Dermis microvascular lymphatic vessel endothelial cell (primary cell): Measurements from ENCODE around the gene GNG13. TPM values are rescaled to one million over a fixed set of nuclear protein-coding genes. Genes with fewer than 3 reads are reported as not detected.

Experiments
- DNase-seq, 2 donors: peaks; one replicate each; pipeline versions ENCODE4 v3.0.0 to v3.0.0-alpha.2; 2010; ENCODE audit warnings: low read depth in 2 of 2
- total RNA-seq: library from RNA; depleted of rRNA; stranded (reverse); fragments of >200 nt; gene quantifications from 2 replicates; pipeline ENCODE4 v1.2.1, GENCODE V29; 2014

GNG13 gene
- total RNA-seq, 1 donor from 2014 or later: not detected

DNA sequence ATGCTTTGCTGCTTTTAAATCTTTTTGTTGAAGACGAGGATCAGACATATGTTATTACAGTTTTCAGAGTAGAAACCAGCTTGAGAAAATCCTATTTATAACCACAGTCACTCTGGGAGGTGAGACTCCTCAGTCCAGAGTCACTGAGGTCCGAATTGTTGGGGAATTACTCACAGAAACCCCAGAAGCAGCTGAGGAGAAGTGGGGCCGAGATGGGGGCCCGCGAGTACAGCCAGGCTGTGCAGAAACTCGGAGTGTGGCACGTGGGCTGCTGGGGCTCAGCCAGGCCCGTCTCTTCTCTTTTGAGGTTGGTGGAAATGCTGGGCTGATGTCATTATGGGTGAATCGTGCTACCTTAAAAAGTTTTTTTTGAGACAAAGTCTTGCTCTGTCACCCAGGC lies 14.4 kb upstream of the GNG13 start:
- no peak for DNase-seq

DNA sequence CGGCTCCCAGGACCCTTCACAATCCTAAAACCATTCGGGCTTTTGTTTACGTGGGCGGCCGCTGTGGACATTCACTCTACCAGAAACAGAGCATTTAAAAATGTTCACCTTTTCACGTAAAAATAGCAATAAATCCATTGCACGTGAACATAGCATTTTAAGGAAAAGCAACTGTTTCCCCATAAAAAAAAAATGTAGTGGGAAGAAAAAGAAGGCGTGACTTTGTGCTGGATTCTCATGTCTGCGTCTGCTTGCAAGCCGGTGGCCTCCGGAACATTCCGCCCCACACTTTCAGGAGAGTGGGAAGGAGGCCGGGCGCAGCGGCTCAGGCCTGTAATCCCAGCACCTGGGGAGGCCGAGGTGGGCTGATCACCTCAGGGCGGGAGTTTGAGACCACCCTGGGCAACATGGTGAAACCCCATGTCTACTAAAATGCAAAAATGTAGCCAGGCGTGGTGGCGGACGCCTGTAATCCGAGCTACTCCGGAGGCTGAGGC lies 13.4 kb upstream of the GNG13 start:
- DNase-seq: no peak

DNA sequence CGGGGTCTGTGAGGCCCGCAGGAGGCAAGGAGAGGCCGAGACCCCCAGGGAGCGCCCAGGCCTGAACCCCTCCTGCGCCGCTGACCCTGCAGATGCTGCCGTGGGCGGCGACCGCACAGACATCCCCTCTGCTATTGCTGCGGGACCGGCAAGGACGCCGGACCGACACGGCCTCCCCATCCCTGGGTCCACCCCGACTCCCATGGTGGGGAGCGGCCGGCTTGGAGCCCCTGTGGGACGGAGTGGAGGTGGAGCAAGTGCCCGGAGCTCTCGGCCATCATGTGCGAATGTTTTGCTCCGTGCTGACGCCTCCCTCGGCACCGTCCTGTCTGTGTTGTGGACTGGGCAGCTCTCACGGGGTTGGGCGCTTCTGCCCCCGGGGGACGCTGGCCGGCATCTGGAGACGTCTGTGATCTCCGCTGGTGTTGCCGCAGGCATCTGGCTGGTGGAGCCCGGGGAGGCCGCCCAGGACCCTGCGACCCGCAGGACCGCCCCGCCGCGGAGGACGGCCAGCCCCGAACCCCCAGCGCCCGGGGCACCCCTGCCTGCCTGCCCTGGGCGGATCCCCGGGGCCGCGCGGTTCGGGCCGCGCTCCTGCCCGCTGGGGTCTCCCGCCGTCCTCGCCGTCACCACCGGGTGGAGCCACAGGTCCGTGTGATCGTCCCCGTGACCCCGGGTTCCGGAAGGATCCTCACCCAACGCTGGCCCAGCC lies 12.8 kb upstream of the GNG13 start:
- DNase-seq: peak in 1 of 2 donors; percentile 9

DNA sequence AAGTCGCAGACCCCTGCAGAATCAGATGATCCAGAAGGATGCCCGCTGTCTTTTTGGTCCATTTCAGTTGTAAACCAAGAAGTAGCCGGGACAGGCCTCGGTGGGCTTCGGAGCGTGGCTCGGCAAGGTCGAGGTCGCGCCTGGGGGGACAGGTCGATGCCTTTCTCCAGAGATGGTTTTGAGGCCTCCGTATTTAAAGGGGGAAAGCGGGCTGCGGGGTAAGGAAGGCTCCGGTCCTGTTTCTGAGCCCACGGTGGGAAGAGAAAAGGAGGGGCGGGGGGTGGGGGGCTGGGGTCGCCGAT lies 7.5 kb upstream of the GNG13 start:
- DNase-seq: no peak

DNA sequence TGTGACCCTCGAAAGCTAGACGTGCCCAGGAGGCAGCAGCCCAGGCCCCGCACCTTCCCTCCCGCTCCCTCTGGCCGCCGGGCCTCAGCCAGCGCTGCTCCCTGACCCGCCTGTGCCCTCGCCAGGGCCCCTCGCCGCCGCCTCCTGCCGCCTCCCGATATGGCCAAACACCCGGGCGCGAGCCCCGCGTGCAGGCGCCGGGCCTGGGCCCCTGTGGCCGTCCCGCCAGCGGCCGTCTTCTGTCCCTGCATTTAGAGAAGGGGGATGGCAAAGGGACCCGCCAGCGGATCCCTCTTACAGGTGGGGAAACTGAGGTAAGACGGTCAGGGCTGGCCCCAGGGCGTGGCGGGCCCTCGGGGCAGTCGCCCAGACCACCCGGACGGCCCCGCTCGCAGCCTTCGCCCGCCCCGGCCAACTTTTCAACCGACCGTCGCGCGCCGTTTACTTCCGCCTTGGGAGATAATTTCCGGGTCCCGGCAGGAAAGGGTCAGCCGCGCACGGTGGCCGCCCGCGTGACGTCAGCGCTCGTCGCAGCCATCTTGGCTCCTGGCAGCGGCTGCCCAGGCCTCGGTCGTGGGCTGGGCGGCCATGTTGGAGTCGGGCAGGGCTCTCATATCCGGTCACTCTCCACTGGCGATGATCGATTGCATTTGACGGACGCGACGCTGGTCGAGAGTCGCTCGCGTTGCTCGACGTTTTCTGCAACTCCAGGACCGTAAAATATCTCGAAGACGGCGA lies 7.0 kb upstream of the GNG13 start:
- peak; percentile 81 to 94 for DNase-seq

DNA sequence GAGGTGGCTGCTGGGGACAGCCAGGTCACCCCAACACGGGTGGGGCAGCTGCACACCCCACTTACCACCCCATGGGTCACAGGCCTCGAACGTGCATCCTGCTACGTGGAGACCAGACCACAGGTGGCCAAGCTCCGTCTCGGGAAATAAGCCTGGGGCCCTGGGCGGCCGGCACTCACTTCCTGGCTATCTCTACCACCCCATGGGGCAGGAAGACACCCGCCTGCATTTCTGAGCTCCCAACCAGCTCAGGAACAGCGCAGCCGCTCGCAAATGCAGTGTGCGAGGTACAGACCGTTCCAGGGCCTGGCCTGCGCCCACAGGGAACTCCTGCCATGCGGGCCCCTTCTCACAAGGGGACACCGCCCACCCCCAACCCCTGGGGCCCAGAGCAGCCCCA lies 4.9 kb upstream of the GNG13 start:
- DNase-seq: no peak

DNA sequence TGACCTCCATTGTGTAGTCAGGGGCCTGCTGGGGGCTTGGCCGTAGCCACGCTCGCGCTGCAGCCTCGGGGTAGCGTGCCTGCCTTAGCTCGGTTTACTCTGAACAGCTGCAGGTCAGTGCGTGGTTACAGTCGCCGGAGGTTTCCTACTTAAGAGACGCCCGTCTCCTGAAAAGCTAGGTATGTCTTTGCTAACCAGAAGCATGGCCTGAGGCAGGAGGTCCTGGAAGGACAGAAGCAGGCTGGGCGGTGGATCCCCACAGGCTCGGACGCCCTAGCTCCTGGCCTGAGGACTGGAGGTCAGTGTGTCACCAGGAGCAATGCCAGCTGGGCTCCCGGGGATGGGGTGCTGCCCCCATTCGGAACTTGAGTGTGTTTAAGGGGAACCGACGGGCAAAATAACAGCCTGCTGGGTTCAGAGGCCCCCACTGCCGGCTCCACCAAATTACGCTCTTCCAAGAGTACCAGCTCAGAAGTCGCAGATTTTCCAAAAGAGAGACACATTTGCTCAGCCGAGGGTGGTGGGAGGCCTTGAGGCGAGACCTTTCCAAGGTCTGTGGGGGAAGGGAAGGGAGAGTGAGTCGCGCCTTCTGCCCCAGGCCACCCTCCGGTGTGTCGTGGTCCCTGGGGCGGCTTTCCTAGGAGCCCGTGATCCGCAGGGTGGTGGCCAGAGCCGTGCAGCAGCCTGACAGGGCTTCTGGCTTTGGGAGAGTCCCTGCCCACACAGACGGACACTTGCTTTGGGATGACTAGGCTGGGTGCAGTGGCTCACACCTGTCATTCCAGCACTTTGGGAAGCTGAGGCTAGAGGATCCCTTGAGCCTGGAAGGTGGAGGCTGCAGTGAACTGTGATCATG lies 3.9 kb upstream of the GNG13 start:
- no peak for DNase-seq

DNA sequence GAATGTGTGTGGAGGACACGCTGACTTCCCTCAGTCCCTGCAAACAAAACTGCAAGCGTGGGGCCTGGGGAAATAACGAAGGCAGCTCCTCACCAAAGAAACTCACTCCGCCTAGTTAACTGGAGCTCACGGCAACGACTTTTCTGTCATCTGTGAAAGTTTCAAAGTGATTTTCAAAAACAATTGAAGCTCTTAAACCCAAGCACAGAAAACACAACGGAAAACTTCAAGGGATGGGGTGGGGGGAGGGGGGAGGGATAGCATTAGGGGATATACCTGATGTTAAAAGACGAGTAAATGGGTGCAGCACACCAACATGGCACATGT lies 3.2 kb upstream of the GNG13 start:
- no peak for DNase-seq

DNA sequence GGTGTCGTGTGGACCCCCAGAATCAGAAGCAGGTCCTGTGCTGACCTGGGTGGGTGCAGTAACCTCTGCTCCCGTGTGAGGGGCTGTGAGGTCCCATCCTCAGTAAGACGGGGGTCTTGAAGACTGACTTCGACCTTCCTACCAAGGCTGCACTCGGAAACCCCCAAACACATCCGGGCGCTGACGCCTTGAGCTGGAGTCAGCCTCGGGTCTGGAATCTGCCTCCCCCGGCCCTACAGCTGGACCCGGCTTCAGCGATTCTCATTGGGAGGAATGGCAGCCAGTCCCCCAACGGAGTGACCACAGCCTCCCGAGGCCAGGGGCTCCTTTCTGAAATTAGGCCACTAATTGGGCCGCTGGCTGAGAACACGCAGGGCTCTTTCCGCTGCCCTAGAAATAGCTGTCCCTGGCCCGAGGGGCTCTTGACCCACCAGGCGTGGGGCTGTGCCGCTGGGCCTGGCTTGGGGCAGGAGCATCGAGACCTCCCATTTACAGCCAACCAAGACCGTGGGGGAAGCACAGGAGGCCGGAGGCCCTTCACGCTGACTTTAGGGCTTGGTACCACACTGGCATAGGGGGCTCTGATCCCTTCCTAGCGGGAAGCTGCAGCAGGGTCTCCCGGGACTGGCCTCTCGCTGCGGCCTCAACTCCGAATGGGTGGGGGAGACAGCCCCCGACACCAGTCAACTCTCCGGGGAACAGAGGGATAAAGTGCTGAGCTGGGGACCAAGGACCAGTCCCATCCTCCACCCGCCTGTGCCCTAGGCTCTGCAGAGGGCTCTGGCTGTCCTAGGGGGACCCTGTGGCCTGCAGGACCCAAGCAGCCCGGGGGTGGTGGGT lies 2.6 kb upstream of the GNG13 start:
- DNase-seq: no peak

DNA sequence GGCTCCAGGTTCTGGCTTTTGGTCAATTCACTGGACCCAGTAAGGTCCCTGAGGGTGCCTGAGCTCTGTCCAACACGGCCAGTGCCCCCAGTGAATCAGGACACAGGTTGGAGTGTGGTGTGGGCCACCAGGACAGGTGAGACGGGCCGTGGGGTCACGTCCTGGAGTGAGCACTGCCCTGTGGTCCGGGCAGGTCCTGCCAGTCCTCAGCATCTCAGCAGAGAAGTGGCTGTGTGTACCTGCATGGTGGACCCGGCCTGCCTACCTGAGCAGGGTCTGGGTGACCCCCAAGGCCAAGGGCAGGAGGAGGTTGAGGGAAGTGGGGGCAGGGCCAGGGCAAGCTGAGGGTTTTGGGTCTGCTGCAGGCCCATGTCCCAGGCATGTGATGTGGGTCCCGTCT lies 1.9 kb upstream of the GNG13 start:
- no peak for DNase-seq

DNA sequence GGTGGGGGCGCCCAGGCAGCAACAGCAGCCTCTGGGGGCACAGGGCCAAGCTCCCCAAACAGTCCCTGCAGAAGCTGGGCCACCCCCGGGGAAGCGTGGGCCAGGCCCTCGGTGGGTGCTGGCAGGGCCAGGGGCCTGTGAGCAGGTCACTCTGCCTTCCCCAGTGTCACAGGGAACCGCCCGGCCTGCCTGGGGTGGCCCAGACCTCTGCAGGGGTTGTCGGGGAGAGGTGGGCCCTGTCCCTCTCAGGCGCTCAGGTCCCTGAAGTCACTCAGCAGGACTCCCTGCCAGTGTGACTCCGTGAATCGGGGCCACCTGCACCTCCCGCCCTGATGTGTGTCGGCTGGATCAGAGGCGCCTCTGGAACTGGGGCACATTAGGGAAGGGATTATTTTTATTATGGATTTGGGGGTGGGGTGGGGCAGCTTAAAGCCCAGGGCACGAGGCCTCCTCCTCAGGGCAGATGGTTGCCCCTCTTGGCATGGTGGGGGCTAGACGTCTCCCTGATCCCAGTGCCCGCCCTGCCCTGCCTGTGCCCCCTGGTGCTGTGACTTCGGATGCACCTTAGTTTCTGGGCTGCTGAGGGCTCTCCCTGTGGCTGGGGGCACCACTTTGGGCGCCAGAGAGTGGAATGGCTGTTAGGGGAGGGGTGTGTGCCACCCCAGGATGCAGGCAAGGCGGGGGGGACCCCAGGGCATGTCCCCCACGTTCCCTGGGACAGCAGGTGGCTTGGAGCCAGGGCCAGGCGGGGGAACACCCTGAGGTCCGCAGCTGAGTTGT lies 1.2 kb upstream of the GNG13 start:
- no peak for DNase-seq

DNA sequence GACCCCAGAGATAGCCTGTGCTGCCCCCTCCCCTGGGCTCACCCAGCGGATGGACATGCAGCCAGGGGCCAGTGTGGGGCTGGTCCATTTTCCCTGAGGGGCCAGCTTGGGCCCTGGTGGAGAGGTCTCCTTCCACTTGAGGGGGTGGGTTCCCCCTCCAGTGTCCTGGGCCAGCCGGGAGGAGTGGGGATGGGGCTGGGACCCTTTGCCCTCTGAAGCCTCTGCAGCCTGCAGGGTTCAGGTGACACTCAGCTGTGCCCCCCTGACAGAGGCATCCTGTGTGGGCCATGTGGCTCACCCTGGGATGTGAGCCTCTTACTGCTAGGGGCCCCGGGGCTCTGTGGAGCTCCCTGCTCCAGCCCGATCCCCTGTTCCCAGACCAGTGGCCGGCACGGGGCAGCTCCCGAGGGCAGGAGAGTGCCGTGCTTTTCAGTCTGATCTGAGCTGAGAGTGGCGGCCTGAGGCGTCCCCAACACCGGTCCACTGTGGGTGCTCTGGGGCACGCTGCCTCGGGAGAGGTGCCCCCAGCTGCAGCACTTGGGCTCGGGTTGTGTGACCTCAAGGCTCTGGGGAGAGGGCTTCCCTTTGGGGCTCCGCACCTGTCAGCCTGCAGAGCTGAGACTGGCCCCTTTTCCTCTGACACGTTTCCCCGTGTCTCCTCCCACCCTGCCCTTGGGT lies 439 bp upstream of the GNG13 start:
- no peak for DNase-seq

DNA sequence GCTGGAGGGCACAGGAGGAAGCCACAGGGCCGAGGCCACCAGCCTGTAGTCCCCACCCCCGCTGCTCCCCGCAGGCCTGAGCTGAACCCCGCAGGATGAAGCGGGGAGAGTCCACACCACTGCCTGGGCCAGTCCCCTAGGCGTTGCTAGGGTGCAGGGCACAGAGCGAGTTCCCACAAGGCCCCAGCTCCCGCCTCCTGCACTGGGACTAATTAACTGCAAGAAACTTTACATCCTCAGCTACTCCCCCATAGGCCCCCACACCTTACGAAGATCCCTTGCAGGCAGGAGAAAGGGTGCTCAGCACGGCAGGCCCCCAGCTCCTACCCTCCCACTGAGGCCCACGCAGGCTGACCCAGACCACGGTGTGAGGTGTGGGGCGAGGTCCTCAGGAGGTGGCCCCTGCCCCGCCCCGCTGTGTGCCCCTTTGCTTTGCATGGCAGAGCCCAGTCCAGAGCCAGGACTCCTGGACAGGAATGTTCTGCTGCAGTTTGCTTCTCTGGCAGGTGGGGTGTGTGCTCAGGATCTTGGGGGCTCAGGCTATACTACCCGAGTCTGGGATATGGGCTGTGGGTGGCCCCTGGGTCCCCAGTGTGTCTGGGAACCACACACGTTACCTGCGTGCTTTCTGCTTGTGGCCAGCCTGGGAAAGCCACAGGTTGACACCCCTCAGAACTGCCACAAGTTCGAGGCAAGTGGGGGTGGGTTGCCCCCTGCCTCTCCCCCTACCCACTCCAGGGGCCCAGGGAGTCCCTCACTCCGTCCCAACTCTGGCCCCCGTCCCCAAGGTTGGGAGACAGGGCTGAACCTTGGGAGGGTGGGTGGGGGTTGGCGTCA lies 1.2 kb downstream of the GNG13 start:
- no peak for DNase-seq

DNA sequence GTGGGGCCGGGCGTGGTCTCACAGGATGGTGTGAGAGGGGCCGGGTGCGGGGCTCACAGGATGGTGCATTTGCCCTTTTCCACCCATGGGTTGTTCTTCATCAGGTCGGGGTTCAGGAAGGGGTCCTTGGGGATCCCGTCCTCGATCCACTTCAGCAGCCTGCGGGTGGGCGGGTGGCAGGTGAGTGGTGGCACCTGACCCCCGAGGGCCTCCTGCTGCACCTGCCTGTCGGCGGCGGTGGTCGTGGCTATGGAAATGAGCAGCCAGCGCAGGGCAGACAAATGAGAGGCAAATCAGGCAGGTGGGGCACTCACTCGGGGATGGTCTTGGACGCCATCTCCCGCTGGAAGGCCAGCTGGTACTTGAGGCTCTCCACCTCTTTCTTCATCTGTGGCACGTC lies 1.9 kb downstream of the GNG13 start:
- DNase-seq: no peak

DNA sequence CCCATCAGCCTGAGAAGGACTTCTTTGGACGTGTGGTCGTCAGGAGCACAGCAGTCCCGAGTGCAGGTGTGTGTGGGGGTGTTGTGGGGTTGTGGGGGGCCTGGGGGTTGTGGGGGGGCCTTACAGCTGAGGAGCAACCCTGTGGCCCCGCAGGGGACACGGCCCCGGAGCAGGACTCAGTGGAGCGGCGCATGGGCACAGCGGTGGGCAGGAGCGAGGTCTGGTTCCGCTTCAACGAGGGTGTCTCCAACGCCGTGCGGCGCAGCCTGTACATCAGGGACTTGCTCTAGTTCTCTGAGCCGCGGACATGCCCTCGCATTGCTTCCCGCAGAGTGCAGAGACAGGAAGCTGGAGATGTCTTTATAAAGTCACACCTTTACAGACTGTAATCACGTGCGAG lies 2.8 kb downstream of the GNG13 start:
- no peak for DNase-seq

DNA sequence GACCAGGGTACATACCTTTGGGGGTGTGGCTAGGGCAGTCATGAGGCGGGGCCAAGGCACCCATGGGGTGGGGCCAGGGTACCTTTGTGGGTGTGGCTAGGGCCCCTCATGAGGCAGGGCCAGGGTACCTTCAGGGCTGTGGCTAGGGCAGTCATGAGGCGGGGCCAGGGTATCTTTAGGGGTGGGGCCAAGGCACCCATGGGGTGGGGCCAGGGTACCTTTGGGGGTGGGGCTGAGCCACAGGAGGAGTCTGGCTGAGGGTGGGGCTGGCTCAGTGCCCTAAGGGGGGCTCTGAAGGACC lies 3.5 kb downstream of the GNG13 start:
- no peak for DNase-seq

DNA sequence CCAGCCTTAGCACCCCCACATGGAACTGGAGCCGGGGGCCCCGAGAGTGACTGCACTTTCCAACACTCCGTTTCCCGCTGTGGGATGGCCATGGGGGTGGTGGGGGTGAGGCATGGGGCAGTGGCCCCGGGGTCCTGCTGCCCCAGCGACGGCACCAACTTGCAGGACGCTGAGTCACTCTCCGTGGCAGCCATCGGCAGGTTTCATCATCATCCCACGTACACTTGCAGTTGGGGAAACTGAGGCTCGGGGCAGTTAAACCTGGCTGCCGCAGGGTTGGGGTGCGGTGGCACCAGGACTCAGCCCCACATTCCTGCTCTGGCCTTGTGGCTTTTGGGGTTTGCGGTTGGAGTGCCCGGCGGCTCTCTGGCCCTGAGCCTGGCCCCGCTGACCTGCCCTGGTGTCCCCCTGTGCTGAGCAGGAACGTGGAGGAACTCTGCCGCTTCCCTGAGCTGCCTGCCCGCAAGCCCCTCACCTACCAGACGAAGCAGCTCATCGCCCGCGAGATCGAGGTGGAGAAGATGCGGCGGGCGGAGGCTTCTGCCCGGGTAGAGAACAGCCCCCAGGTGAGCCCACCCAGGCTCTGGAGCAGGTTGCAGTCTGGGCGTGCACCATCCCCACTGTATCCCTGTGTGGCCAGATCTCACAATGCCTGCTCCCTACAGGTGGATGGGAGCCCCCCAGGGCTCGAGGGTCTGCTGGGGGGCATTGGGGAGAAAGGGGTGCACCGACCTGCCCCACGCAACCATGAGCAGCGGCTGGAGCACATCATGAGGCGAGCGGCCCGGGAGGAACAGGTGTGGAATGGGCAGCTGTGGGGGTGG lies 4.0 kb downstream of the GNG13 start:
- DNase-seq: no peak

DNA sequence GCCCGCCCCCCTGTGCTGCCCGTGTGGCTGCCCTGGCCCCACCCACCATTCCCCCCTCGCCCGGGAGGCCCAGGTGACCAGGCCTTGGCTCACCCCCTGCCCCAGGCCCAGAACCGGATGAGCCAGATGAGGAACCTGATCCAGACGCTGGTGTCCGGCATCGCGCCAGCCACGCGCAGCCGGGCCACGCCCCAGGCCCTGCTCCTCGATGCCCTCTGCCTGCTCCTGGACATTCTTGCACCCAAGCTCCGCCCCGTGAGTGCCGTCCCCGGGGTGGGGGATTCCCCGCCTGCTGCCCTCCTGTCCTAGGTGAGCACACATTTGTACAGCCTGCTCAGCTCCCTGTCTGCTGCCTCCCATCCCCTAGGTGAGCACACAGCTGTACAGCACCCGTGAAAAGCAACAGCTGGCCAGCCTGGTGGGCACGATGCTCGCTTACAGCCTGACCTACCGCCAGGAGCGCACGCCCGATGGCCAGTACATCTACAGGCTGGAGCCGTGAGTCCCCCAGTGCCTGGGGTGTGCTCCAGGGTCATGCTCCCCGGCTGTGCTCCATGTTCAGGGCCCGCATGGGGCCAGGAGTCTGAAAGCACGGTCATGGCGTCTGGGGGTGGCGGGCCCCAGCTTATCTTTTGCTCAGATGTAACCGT lies 4.8 kb downstream of the GNG13 start:
- no peak for DNase-seq
